WI38 (cell line): ENCODE data around the gene ELF3.
"Not testable (repeated sequence)": the region's sequence is repeated elsewhere in the genome, so short reads cannot be mapped to it uniquely, and the experiment has no call there.

Experiments
- H3K4me3 ChIP-seq: 2 replicates; pipeline ENCODE4 v1.5.1; 2011; ENCODE audit warnings: low read depth, mild to moderate bottlenecking, control low read depth, low read length
- CTCF ChIP-seq: IDR thresholded peaks from 2 replicates; pipeline ENCODE4 v1.5.1; 2012; ENCODE audit warnings: low read depth, mild to moderate bottlenecking, control low read depth, low read length

Gene ELF3

GRCh38 chr1:202049129-202049528 is 38.7 kb downstream of the ELF3 start:
- no peak for TF ChIP-seq CTCF
- no peak overlapping the region for H3K4me3 ChIP-seq

- H3K4me3 ChIP-seq = no peak overlapping the region
- no peak for TF ChIP-seq CTCF
These were observed 43.7 kb downstream of the ELF3 start for GRCh38 chr1:202054094-202054493.

- H3K4me3 ChIP-seq = not testable (repeated sequence)
These were observed 44.3 kb downstream of the ELF3 start for GRCh38 chr1:202054673-202055072.

- no peak overlapping the region for H3K4me3 ChIP-seq
- no peak for TF ChIP-seq CTCF
These were observed 46.4 kb downstream of the ELF3 start for GRCh38 chr1:202056644-202057334.

- H3K4me3 ChIP-seq = not testable (repeated sequence)
These were observed 46.9 kb downstream of the ELF3 start for GRCh38 chr1:202057335-202057704.

GRCh38 chr1:202058001-202058908 is 47.9 kb downstream of the ELF3 start:
- no peak overlapping the region for H3K4me3 ChIP-seq
- TF ChIP-seq CTCF = no peak

- no peak overlapping the region for H3K4me3 ChIP-seq
- TF ChIP-seq CTCF = no peak
These were observed 50.7 kb downstream of the ELF3 start for GRCh38 chr1:202061055-202061454.

- H3K4me3 ChIP-seq = not testable (repeated sequence)
These were observed 51.4 kb downstream of the ELF3 start for GRCh38 chr1:202061787-202062186.

GRCh38 chr1:202062636-202063035 is 52.2 kb downstream of the ELF3 start:
- H3K4me3 ChIP-seq = not testable (repeated sequence)
